K562 (cell line): ENCODE data around the gene RAB43.

Experiments
- CREB1 ChIP-seq, 2 experiments: sonication (generic) in 1 of 2; formaldehyde crosslinking in 1 of 2; IDR thresholded peaks; 2 replicates each; pipeline versions ENCODE4 v1.6.1 to v1.8.0; 2012 to 2022; ENCODE audit warnings: inconsistent platforms in 1 of 2, mild to moderate bottlenecking in 1 of 2, missing genetic modification reagents in 1 of 2, moderate library complexity in 1 of 2
- GTF2A2 ChIP-seq: IDR thresholded peaks from 2 replicates; pipeline ENCODE4 v1.6.1; 2016; ENCODE audit warnings: mild to moderate bottlenecking, missing genetic modification characterization, missing compliant biosample characterization
- MLX ChIP-seq, 2 experiments: fragments of 450-650 bp in 1 of 2; sonication (generic) in 1 of 2; formaldehyde crosslinking; conservative IDR thresholded peaks; 2 replicates each; pipeline versions ENCODE4 v1.4.0 to v1.8.1; 2020 to 2022; ENCODE audit warnings: mild to moderate bottlenecking in 1 of 2, missing genetic modification reagents in 1 of 2
- POLR2A ChIP-seq: fragments of 450-650 bp; conservative IDR thresholded peaks from 2 replicates; pipeline ENCODE4 v1.6.1; 2016
- POLR2AphosphoS5 ChIP-seq: IDR thresholded peaks from 2 replicates; pipeline ENCODE4 v1.6.1; 2011; ENCODE audit warnings: mild to moderate bottlenecking, low read depth, low read length, moderate library complexity; ENCODE audit not compliant: control insufficient read depth, insufficient read depth
- RAD21 ChIP-seq, 2 experiments: fragments of 250-450 bp in 1 of 2; fragments of 450-650 bp in 1 of 2; sonication (Bioruptor Pico) in 1 of 2; formaldehyde crosslinking in 1 of 2; IDR thresholded peaks in 1 of 2; conservative IDR thresholded peaks in 1 of 2; 2 replicates each; pipeline versions ENCODE4 v1.4.0 to v1.8.0; 2020 to 2022; ENCODE audit warnings: mild to moderate bottlenecking in 2 of 2, moderate library complexity in 1 of 2
- SMARCA5 ChIP-seq: fragments of 450-650 bp; IDR thresholded peaks from 2 replicates; pipeline ENCODE4 v1.6.1; 2016
- SMC3 ChIP-seq: conservative IDR thresholded peaks from 2 replicates; pipeline ENCODE4 v1.6.1; 2011; ENCODE audit warnings: low read depth, low read length, improper control_type of control experiment; ENCODE audit not compliant: insufficient read depth
- ZNF121 ChIP-seq: sonication (generic); formaldehyde crosslinking; conservative IDR thresholded peaks from 2 replicates; pipeline ENCODE4 v1.8.0; 2022; ENCODE audit warnings: missing genetic modification reagents
- ZNF512 ChIP-seq: IDR thresholded peaks from 2 replicates; pipeline ENCODE4 v1.6.1; 2016; ENCODE audit warnings: missing genetic modification characterization, missing compliant biosample characterization
- TF ChIP-seq, protein P1 (sequence below), 2 experiments: IDR thresholded peaks in 1 of 2; conservative IDR thresholded peaks in 1 of 2; 2 replicates each; pipeline ENCODE4 v1.6.1; 2016; ENCODE audit warnings: low read depth in 2 of 2, mild to moderate bottlenecking in 1 of 2, missing compliant biosample characterization in 1 of 2, missing genetic modification characterization in 1 of 2, moderate library complexity in 1 of 2
- TF ChIP-seq, protein P2 (sequence below), 3 experiments: IDR thresholded peaks in 2 of 3; conservative IDR thresholded peaks in 1 of 3; 2 replicates each; pipeline ENCODE4 v1.5.1; 2011 to 2012; ENCODE audit warnings: low read length in 3 of 3, mild to moderate bottlenecking in 3 of 3, control low read depth in 2 of 3, improper control_type of control experiment in 1 of 3, inconsistent platforms in 1 of 3, low read depth in 1 of 3, mixed read lengths in 1 of 3, moderate library complexity in 1 of 3; ENCODE audit not compliant: insufficient read depth in 2 of 3
- TF ChIP-seq, protein P3 (sequence below): fragments of 250-450 bp; sonication (Bioruptor Pico); IDR thresholded peaks from 2 replicates; pipeline ENCODE4 v1.5.0; 2020; ENCODE audit warnings: mild to moderate bottlenecking, borderline replicate concordance
- TF ChIP-seq, protein P4 (sequence below): sonication (generic); formaldehyde crosslinking; IDR thresholded peaks from 2 replicates; pipeline ENCODE4 v1.9.0; 2022; ENCODE audit warnings: mild to moderate bottlenecking, missing genetic modification reagents

DNA sequence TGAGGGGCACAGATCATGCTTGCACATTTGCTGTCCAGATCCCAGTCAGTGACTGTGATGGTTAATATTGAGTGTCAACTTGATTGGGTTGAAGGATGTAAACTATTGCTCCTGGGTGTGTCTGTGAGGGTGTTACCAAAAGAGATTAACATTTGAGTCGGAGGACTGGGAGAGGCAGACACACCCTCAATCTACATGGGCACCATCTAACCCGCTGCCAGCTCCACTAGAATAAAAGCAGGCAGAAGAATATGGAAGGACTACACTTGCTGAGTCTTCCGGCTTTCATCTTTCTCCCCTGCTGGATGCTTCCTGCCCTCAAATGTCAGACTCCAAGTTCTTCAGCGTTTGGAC is 55.9 kb downstream of the RAB43 start:
- no peak for TF ChIP-seq SMC3
- TF ChIP-seq, protein P1, sequence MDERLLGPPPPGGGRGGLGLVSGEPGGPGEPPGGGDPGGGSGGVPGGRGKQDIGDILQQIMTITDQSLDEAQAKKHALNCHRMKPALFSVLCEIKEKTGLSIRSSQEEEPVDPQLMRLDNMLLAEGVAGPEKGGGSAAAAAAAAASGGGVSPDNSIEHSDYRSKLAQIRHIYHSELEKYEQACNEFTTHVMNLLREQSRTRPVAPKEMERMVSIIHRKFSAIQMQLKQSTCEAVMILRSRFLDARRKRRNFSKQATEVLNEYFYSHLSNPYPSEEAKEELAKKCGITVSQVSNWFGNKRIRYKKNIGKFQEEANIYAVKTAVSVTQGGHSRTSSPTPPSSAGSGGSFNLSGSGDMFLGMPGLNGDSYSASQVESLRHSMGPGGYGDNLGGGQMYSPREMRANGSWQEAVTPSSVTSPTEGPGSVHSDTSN (CRISPR knock-in tag; IDR thresholded peaks at IDR 0.05; ENCODE audit: low read depth): no peak
- TF ChIP-seq, protein P1 (tag; conservative IDR thresholded peaks at IDR 0.05; ENCODE audit: low read depth): no peak
- no peak for TF ChIP-seq MLX (CRISPR knock-in tag; conservative IDR thresholded peaks at IDR 0.05)
- TF ChIP-seq ZNF121 (CRISPR knock-in tag): no peak
- no peak for TF ChIP-seq CREB1 (IDR thresholded peaks at IDR 0.05)
- TF ChIP-seq CREB1 (CRISPR knock-in tag; IDR thresholded peaks at IDR 0.05): no peak
- TF ChIP-seq, protein P2, sequence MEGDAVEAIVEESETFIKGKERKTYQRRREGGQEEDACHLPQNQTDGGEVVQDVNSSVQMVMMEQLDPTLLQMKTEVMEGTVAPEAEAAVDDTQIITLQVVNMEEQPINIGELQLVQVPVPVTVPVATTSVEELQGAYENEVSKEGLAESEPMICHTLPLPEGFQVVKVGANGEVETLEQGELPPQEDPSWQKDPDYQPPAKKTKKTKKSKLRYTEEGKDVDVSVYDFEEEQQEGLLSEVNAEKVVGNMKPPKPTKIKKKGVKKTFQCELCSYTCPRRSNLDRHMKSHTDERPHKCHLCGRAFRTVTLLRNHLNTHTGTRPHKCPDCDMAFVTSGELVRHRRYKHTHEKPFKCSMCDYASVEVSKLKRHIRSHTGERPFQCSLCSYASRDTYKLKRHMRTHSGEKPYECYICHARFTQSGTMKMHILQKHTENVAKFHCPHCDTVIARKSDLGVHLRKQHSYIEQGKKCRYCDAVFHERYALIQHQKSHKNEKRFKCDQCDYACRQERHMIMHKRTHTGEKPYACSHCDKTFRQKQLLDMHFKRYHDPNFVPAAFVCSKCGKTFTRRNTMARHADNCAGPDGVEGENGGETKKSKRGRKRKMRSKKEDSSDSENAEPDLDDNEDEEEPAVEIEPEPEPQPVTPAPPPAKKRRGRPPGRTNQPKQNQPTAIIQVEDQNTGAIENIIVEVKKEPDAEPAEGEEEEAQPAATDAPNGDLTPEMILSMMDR (IDR thresholded peaks at IDR 0.05 in 2 of 3, conservative IDR thresholded peaks at IDR 0.05 in 1 of 3; ENCODE audit: insufficient read depth in 2 of 3, low read depth in 1 of 3, low read length in 3 of 3): no peak
- TF ChIP-seq SMARCA5: no peak
- no peak for TF ChIP-seq GTF2A2 (tag)
- TF ChIP-seq, protein P3, sequence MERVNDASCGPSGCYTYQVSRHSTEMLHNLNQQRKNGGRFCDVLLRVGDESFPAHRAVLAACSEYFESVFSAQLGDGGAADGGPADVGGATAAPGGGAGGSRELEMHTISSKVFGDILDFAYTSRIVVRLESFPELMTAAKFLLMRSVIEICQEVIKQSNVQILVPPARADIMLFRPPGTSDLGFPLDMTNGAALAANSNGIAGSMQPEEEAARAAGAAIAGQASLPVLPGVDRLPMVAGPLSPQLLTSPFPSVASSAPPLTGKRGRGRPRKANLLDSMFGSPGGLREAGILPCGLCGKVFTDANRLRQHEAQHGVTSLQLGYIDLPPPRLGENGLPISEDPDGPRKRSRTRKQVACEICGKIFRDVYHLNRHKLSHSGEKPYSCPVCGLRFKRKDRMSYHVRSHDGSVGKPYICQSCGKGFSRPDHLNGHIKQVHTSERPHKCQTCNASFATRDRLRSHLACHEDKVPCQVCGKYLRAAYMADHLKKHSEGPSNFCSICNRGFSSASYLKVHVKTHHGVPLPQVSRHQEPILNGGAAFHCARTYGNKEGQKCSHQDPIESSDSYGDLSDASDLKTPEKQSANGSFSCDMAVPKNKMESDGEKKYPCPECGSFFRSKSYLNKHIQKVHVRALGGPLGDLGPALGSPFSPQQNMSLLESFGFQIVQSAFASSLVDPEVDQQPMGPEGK (CRISPR knock-in tag): no peak
- TF ChIP-seq, protein P4, sequence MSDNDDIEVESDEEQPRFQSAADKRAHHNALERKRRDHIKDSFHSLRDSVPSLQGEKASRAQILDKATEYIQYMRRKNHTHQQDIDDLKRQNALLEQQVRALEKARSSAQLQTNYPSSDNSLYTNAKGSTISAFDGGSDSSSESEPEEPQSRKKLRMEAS (CRISPR knock-in tag): no peak
- no peak for TF ChIP-seq RAD21 (CRISPR knock-in tag; conservative IDR thresholded peaks at IDR 0.05 in 1 of 2, IDR thresholded peaks at IDR 0.05 in 1 of 2)
- no peak for TF ChIP-seq POLR2AphosphoS5
- no peak for TF ChIP-seq POLR2A
- TF ChIP-seq ZNF512 (tag): no peak
